Midbrain (tissue), 1 donor: ENCODE results near the gene LCNL1.
"Not testable (repeated sequence)": the region's sequence is repeated elsewhere in the genome, so short reads cannot be mapped to it uniquely, and the experiment has no call there.

ENCODE experiments used
- DNase-seq: peaks from one replicate; lab custom pipeline; 2025; lab: John Stamatoyannopoulos, UW

Gene LCNL1

GRCh38 chr9:136994180-136994887 is 11.5 kb downstream of the LCNL1 start:
- DNase-seq = no peak

GRCh38 chr9:136994888-136995230 is 12.1 kb downstream of the LCNL1 start:
- DNase-seq = no peak

GRCh38 chr9:136995362-136995761 is 12.6 kb downstream of the LCNL1 start:
- no peak for DNase-seq

DNA sequence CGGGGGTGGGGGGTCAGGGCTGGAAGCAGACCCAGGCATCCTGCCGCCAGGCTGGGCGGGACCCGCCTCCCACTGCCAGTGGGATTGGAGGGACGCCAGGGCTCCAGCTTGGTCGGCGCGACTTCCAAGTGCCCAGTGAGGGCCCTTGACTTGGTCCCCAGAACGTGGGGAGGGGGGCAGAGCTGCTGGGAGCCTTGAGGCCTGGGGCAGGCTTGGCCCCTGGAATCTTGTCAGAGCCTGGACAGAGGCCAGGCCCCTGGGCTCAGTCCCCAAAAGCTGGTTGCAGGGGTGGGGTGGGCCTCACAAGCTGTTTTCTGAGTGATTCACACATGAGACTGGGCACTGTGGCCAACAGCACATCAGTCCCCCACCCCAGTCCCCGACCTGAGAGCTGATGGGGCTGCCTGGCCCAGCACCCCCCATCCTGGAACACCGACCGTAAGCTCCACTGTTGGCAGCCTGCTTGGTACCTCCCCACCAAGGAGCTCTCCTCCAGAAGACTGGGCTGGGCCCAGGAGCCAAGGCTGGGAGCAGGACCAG is 13.0 kb downstream of the LCNL1 start:
- DNase-seq = no peak

GRCh38 chr9:136996361-136997292 is 13.8 kb downstream of the LCNL1 start, which contains the start of gene CLIC3:
Gene CLIC3, minus strand, starts transcription at chr9:136996568. Its CDS starts 25 bp downstream, at chr9:136996543.
- DNase-seq = no peak

- no peak for DNase-seq
Observed at GRCh38 chr9:136997371-136997770, 14.6 kb downstream of the LCNL1 start.

DNA sequence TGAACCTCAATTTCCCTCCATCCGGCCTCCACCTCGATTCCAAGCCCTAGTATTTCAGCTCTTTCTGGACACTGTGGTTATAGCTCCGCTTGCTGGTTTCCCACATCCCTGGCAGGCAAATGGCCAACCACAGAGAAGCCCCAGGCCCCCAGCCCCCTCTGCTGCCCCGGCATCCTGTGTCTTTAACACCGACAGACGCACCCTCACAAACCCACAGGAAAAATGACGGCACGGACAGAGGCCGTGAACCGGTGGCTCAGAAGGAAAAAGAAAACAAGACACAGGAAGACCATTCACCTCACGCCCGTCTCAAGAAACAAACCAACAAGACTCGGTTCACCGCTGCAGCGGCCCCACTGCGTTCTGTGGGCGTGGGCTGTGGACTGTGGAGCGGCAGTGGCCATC is 15.0 kb downstream of the LCNL1 start:
- no peak for DNase-seq

DNA sequence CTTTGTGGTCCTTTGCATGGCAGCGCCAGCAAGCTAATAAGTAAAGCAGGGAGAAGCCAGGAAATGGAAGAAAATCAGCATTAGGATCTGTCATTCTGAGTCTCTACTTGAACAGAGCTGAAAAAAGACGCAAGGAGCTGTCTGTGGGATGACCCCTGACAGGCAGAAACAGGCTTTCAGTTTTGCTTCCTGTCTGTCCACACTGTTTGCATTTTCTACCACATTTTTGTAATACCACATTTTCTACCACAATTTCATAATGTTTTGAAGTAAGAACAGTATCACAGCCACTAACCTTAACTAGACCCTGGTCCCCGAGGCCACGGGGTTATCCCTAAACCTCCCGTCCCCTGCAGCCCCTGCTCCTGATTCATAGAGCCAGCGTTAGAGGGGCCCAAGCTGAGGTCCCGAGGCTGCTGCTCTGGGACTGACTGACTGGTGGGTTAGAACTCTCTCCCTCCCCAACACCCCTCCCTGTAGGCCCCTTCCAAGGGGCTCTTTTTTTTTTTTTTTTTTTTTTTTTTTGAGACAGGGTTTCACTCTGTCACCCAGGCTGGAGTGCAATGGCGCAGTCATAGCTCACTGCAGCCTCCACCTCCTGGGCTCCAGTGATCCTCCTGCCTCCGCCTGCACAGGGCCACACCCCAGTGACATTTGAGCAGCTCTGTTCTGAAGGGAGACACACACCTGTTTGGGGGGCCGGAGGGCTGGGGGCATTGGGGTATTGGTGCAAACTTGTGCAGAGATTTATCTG is 17.6 kb downstream of the LCNL1 start:
- DNase-seq = no peak

DNA sequence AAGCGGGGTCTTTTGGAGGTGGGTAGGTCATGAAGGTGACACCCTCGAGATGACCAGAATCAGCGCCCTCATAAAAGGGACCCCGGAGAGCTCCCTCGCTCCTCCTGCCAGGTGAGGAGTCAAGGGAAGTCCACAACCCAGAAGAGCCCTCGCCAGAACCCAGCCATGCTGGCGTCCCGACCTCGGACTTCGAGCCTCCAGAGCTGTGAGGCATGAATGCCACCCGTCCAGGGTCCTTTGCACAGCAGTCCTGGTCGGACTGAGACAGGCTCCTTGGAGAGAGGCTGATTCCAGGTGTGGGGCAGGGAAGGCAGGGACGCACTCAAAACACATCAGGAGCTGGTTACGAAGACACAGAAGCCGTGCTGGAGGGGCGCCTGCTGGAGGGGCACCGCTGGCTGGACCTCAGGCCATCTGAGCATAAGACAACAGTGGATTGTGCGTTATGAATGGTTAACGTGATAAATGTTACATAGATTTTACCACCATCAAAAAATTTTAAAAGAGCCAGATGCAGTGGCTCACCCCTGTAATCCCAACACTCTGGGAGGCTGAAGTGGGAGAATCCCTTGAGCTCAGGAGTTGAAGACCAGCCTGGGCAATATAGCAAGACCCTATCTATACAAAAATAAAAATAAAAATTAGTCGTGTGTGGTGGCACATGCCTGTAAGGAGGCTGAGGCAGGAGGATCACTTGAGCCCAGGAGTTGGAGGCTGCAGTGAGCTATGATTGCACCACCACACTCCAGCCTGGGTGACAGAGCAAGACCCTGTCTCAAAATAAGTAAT is 19.3 kb downstream of the LCNL1 start:
- no peak for DNase-seq

GRCh38 chr9:137002646-137003041 is 19.9 kb downstream of the LCNL1 start:
- no peak for DNase-seq

DNA sequence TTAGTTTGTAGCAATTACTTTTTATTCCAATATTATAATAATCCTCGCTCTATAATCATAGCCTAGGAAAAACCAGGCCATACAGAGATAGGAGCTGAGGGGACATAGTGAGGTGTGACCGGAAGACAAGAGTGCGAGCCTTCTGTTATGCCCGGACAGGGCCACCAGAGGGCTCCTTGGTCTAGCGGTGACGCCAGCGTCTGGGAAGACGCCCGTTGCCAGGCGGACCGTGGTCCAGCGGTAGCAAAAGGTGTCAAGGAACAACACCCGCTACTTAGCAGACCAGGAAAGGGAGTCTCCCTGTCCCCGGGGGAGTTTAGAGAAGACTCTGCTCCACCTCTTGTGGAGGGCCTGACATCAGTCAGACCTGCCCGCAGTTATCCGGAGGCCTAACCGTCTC is 21.5 kb downstream of the LCNL1 start:
- not testable (repeated sequence) for DNase-seq

- no peak for DNase-seq
Observed at GRCh38 chr9:137006116-137007003, 23.6 kb downstream of the LCNL1 start.

DNA sequence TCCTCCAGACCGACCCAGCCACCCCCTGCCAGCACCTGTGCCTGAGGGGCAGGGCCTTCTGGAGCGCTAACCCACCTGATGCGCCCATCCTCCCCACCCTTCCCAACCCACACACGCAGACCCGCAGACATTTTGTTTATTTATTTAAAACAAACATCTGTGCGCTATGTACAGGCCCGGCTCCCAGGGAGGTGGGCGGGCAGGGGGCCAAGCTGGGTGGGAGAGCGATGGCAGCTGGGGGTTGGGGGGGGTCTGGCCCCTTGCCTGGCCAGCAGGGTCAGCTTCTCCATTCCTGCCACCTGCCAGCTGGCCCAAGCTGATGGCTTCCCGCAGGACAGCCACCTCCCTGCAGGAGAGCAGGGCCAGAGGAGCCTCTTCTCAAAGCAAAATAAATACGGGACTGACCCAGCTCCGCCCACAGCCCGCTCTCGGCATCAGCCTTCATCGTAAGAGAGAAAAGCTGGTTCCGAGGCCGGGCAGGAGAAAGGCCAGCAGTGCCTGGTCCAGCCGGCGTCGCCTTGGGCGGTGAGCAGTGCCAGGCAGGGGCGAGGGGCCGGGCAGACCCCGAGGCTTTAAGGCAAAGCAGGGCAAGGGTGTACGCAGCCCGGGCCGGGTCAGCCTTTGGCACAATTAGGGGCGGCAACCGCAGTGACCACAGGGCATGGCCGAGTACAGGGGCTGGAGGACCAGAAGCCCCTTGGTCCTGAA is 24.5 kb downstream of the LCNL1 start:
- no peak for DNase-seq

DNA sequence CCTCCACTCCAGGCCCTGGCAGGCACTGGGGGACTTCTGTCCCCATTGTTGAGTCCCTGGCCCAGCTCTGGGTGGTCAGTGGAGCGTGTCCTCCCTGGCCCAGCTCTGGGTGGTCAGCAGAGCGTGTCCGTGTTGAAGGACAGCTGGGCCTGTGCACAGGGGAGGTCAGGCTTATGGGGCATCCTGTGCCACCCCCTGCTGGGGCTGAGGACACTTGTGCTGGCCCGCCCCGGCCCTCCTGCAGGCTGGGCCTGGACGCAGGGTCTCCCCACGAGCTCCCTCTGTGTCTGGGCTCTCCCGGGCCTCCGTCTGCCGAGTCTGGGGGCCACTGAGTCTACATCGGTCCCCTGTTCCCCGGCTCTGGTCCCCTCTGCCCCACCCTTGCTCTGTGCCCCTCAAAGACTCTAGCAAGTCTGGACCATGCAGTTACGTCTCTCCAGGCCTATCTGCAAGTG is 25.1 kb downstream of the LCNL1 start:
- DNase-seq = no peak

DNA sequence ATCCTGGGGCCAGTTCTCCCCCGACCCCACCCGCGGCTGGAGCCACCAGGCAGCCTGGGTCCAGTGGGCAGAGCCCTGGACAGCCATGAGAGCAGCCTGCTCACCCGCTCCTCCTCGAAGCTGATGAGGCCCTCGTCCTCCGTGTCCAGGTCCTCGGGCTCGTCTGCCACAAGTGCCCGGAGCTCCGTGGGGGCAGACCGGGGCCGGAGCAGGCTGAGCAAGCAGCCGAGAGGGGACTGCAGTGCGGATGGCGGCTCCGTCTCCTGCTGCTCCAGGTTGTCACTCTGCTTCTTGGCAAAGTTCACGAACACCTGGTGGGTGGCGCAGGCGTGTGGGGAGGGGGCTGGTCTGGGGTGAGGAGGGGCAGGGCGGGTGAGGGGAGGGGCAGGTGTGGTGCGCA is 25.5 kb downstream of the LCNL1 start:
- DNase-seq = no peak

- no peak for DNase-seq
Observed at GRCh38 chr9:137009217-137009616, 26.4 kb downstream of the LCNL1 start.

DNA sequence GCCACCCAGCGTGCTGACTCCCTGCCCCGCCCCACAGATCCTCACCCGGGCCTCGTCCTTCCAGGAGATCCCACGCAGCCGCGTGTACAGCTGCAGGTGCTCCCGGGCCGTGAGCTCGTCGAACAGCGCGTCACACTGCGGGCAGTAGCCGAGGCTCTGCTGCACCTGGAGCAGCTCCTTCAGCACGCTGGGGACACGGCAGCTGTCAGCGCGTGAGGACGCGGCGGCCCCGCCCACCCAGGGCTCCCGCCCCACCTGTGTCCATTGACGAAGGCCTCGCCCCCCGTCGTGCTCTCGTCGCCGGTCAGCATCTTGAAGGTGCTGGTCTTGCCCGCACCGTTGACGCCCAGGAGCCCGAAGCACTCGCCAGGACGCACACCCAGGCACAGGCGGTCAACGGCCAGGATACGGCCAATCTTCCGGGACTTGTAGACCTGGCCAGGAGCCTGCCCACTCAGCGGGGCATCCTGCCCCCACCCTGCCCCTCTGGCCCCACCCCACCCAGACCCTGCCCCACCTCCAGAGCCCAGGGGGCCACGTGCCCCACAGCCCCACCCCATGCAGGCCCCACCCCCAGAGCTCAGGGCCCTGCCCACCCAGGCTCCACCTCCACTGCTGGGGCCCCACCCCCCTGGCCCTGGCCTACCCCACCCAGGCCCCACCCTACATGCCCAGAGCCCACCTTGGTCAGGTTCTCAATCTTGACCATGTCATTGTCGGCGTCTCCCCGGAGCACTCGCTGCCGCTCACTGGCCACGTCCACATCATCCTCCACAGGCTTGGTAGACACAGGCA is 27.3 kb downstream of the LCNL1 start:
- no peak for DNase-seq

GRCh38 chr9:137011156-137011555 is 28.4 kb downstream of the LCNL1 start:
- DNase-seq = no peak
